ENCODE data around the gene ALG8.
"Not testable (repeated sequence)": the region's sequence is repeated elsewhere in the genome, so short reads cannot be mapped to it uniquely, and the experiment has no call there.

DNA sequence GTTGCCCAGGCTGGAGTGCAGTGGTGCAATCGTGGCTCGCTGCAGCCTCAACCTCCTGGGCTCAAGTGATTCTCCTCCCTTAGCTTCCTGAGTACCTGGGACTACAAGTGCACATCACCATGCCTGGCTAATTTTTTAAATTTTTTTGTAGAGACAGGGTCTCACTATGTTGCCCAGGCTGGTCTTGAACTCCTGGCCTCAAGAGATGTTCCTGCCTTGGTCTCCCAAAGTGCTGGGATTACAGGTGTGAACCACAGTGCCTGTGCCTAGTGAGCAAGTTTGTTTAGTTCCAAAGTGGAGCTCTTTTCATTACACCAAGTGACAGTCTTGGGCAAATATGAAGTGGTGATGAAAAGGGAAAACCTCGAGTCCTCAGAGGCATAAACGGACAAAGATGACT lies 61.8 kb downstream of the ALG8 start:
- TF ChIP-seq, protein P1, sequence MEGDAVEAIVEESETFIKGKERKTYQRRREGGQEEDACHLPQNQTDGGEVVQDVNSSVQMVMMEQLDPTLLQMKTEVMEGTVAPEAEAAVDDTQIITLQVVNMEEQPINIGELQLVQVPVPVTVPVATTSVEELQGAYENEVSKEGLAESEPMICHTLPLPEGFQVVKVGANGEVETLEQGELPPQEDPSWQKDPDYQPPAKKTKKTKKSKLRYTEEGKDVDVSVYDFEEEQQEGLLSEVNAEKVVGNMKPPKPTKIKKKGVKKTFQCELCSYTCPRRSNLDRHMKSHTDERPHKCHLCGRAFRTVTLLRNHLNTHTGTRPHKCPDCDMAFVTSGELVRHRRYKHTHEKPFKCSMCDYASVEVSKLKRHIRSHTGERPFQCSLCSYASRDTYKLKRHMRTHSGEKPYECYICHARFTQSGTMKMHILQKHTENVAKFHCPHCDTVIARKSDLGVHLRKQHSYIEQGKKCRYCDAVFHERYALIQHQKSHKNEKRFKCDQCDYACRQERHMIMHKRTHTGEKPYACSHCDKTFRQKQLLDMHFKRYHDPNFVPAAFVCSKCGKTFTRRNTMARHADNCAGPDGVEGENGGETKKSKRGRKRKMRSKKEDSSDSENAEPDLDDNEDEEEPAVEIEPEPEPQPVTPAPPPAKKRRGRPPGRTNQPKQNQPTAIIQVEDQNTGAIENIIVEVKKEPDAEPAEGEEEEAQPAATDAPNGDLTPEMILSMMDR (IDR thresholded peaks at IDR 0.05), result not testable (repeated sequence)
- not testable (repeated sequence) for TF ChIP-seq POLR2A (IDR thresholded peaks at IDR 0.05)

Data from adrenal gland (tissue), 5 donors.